SK-N-MC (cell line): ENCODE measurements around the gene ZNF205.
"Not testable (repeated sequence)": the region's sequence is repeated elsewhere in the genome, so short reads cannot be mapped to it uniquely, and the experiment has no call there.

Experiments used
- DNase-seq: peaks from one replicate; pipeline ENCODE4 v3.0.0-alpha.2; 2011; ENCODE audit warnings: low read depth, low spot score
- H3K27ac ChIP-seq: fragments of 200-600 bp; sonication (generic); 2 replicates; pipeline ENCODE4 v1.5.1; 2016; ENCODE audit warnings: mixed run types
- H3K36me3 ChIP-seq: fragments of 200-600 bp; sonication (generic); 2 replicates; pipeline ENCODE4 v1.6.1; 2017; ENCODE audit warnings: antibody characterized with exemption, low read length, mixed read lengths; ENCODE audit not compliant: insufficient read depth
- H3K4me3 ChIP-seq: fragments of 200-600 bp; sonication (generic); 2 replicates; pipeline ENCODE4 v1.5.1; 2016
- H3K9ac ChIP-seq: fragments of 200-600 bp; sonication (generic); 2 replicates; pipeline ENCODE4 v1.8.0; 2017; ENCODE audit warnings: mixed run types, mixed read lengths; ENCODE audit not compliant: insufficient read length
- H3K9me3 ChIP-seq: fragments of 200-600 bp; sonication (generic); 2 replicates; pipeline ENCODE4 v1.6.1; 2017; ENCODE audit warnings: low read depth, mild to moderate bottlenecking, antibody characterized with exemption, low read length, moderate library complexity, mixed read lengths
- EZH2 ChIP-seq: fragments of 200-600 bp; sonication (generic); IDR thresholded peaks from one replicate; pipeline ENCODE4 v1.6.1; 2017; ENCODE audit warnings: antibody characterized with exemption
- FOXP2 ChIP-seq: optimal IDR thresholded peaks from 2 replicates; pipeline ENCODE3; 2011; ENCODE audit warnings: mild to moderate bottlenecking, moderate library complexity; ENCODE audit not compliant: insufficient read depth; ENCODE audit errors: extremely low read length, control extremely low read depth
- POLR2AphosphoS5 ChIP-seq: IDR thresholded peaks from 2 replicates; pipeline ENCODE4 v1.6.1; 2012; ENCODE audit warnings: mild to moderate bottlenecking, low read depth, low read length, borderline replicate concordance

Gene ZNF205

GRCh38 chr16:3071655-3072054, 40.7 kb upstream of the ZNF205 start:
- Histone ChIP-seq H3K9ac (no peak overlapping the region), H3K9me3 (no peaks in the 10 kb centered on the region), H3K36me3 (no peaks in the 10 kb centered on the region), H3K4me3 (no peak overlapping the region), H3K27ac (no peak overlapping the region)
- no peak for DNase-seq
- TF ChIP-seq FOXP2 (no peak), POLR2AphosphoS5 (no peak), EZH2 (no peak)

- not testable (repeated sequence) for H3K36me3 ChIP-seq, H3K4me3 ChIP-seq, H3K27ac ChIP-seq, H3K9ac ChIP-seq, H3K9me3 ChIP-seq, DNase-seq
Measured at GRCh38 chr16:3072148-3072547, 40.2 kb upstream of the ZNF205 start.

GRCh38 chr16:3072576-3073263, 39.7 kb upstream of the ZNF205 start:
- not testable (repeated sequence) for DNase-seq, H3K9ac ChIP-seq

GRCh38 chr16:3073448-3073847, 38.9 kb upstream of the ZNF205 start:
- no peaks in the 10 kb centered on the region for H3K9me3 ChIP-seq
- no peak overlapping the region for H3K9ac ChIP-seq
- H3K27ac ChIP-seq: no peak overlapping the region
- no peak overlapping the region for H3K4me3 ChIP-seq
- TF ChIP-seq POLR2AphosphoS5 (no peak), FOXP2 (no peak), EZH2 (no peak)
- no peak for DNase-seq
- H3K36me3 ChIP-seq: no peaks in the 10 kb centered on the region

More at GRCh38 chr16:3072576-3073263, 39.7 kb upstream of the ZNF205 start:
- H3K9me3 ChIP-seq, H3K4me3 ChIP-seq, H3K36me3 ChIP-seq, H3K27ac ChIP-seq: not testable (repeated sequence)

GRCh38 chr16:3074860-3075522, 37.4 kb upstream of the ZNF205 start:
- TF ChIP-seq POLR2AphosphoS5 (no peak), FOXP2 (no peak), EZH2 (no peak)
- DNase-seq: no peak
- Histone ChIP-seq H3K4me3 (no peak overlapping the region), H3K9ac (no peak overlapping the region), H3K36me3 (no peaks in the 10 kb centered on the region), H3K27ac (no peak overlapping the region), H3K9me3 (no peaks in the 10 kb centered on the region)

- no peak for DNase-seq
- Histone ChIP-seq H3K36me3 (no peaks in the 10 kb centered on the region), H3K27ac (no peak overlapping the region), H3K9me3 (no peaks in the 10 kb centered on the region), H3K9ac (no peak overlapping the region), H3K4me3 (no peak overlapping the region)
- TF ChIP-seq FOXP2 (no peak), EZH2 (no peak), POLR2AphosphoS5 (no peak)
Measured at GRCh38 chr16:3075523-3075915, 36.9 kb upstream of the ZNF205 start.

- H3K36me3 ChIP-seq, H3K4me3 ChIP-seq, H3K9me3 ChIP-seq, H3K9ac ChIP-seq, DNase-seq, H3K27ac ChIP-seq: not testable (repeated sequence)
Measured at GRCh38 chr16:3075946-3076345, 36.4 kb upstream of the ZNF205 start.

- Histone ChIP-seq H3K9me3 (no peaks in the 10 kb centered on the region), H3K27ac (no peak overlapping the region), H3K4me3 (no peak overlapping the region), H3K9ac (no peak overlapping the region), H3K36me3 (no peaks in the 10 kb centered on the region)
- TF ChIP-seq POLR2AphosphoS5 (no peak), EZH2 (no peak), FOXP2 (no peak)
- no peak for DNase-seq
Measured at GRCh38 chr16:3076577-3076976, 35.8 kb upstream of the ZNF205 start.

- Histone ChIP-seq H3K27ac (no peak overlapping the region), H3K9ac (no peak overlapping the region), H3K9me3 (no peaks in the 10 kb centered on the region), H3K36me3 (no peaks in the 10 kb centered on the region), H3K4me3 (no peak overlapping the region)
- TF ChIP-seq FOXP2: no peak
- no peak for TF ChIP-seq POLR2AphosphoS5
- no peak for TF ChIP-seq EZH2
- no peak for DNase-seq
Measured at GRCh38 chr16:3080024-3080423, 32.4 kb upstream of the ZNF205 start.

- H3K27ac ChIP-seq, H3K4me3 ChIP-seq, DNase-seq, H3K9me3 ChIP-seq, H3K9ac ChIP-seq, H3K36me3 ChIP-seq: not testable (repeated sequence)
Measured at GRCh38 chr16:3081957-3082356, 30.4 kb upstream of the ZNF205 start.

GRCh38 chr16:3083408-3083807, 29.0 kb upstream of the ZNF205 start:
- not testable (repeated sequence) for H3K9me3 ChIP-seq, H3K27ac ChIP-seq, H3K36me3 ChIP-seq, DNase-seq, H3K9ac ChIP-seq, H3K4me3 ChIP-seq
